ENCODE results near the gene RPL13A.
"Not testable (repeated sequence)": the region's sequence is repeated elsewhere in the genome, so short reads cannot be mapped to it uniquely, and the experiment has no call there.

RPL13A gene

GRCh38 chr19:49444100-49444700, 43.2 kb upstream of the RPL13A start:
- not testable (repeated sequence) for H3K27ac ChIP-seq (ENCODE audit: low read depth, low read length); H3K4me1 ChIP-seq (ENCODE audit: control insufficient read depth in 1 of 2, insufficient read depth in 2 of 2, low read length in 2 of 2)
- H3K4me3 ChIP-seq (ENCODE audit: low read depth in 1 of 2, low read length in 2 of 2): peak overlapping the region in 1 of 2 donors; percentile 84

GRCh38 chr19:49445997-49446396, 41.4 kb upstream of the RPL13A start:
- H3K36me3 ChIP-seq (ENCODE audit: control insufficient read depth in 1 of 2, insufficient read depth in 2 of 2, low read length in 2 of 2): peaks cover 0 to 18% of the 10 kb centered on the region in 2 donors
- H3K9ac ChIP-seq (ENCODE audit: low read depth in 1 of 2, low read length in 2 of 2): no peak overlapping the region
- H3K4me3 ChIP-seq (ENCODE audit: low read depth in 1 of 2, low read length in 2 of 2): no peak overlapping the region
- H3K9me3 ChIP-seq (ENCODE audit: control insufficient read depth in 1 of 2, low read length in 2 of 2): no peaks in the 10 kb centered on the region
- no peak overlapping the region for H3K27ac ChIP-seq (ENCODE audit: low read depth, low read length)
- peaks cover 9 to 11% of the 10 kb centered on the region in 2 donors for H3K4me1 ChIP-seq (ENCODE audit: control insufficient read depth in 1 of 2, insufficient read depth in 2 of 2, low read length in 2 of 2)
- peaks cover 1 to 11% of the 10 kb centered on the region in 2 donors for H3K27me3 ChIP-seq (ENCODE audit: control insufficient read depth in 1 of 2, insufficient read depth in 2 of 2, low read length in 2 of 2)

More at GRCh38 chr19:49444100-49444700, 43.2 kb upstream of the RPL13A start:
- H3K9ac ChIP-seq (ENCODE audit: low read depth in 1 of 2, low read length in 2 of 2); H3K9me3 ChIP-seq (ENCODE audit: control insufficient read depth in 1 of 2, low read length in 2 of 2): not testable (repeated sequence)
- peaks cover 19 to 29% of the 10 kb centered on the region in 2 donors for H3K27me3 ChIP-seq (ENCODE audit: control insufficient read depth in 1 of 2, insufficient read depth in 2 of 2, low read length in 2 of 2)
- peaks cover 0 to 11% of the 10 kb centered on the region in 2 donors for H3K36me3 ChIP-seq (ENCODE audit: control insufficient read depth in 1 of 2, insufficient read depth in 2 of 2, low read length in 2 of 2)

- Histone ChIP-seq H3K9ac (ENCODE audit: low read depth in 1 of 2, low read length in 2 of 2) (no peak overlapping the region), H3K4me3 (ENCODE audit: low read depth in 1 of 2, low read length in 2 of 2) (no peak overlapping the region), H3K36me3 (ENCODE audit: control insufficient read depth in 1 of 2, insufficient read depth in 2 of 2, low read length in 2 of 2) (peaks cover 0 to 18% of the 10 kb centered on the region in 2 donors), H3K9me3 (ENCODE audit: control insufficient read depth in 1 of 2, low read length in 2 of 2) (no peaks in the 10 kb centered on the region), H3K27ac (ENCODE audit: low read depth, low read length) (no peak overlapping the region), H3K27me3 (ENCODE audit: control insufficient read depth in 1 of 2, insufficient read depth in 2 of 2, low read length in 2 of 2) (no peaks in the 10 kb centered on the region), H3K4me1 (ENCODE audit: control insufficient read depth in 1 of 2, insufficient read depth in 2 of 2, low read length in 2 of 2) (peaks cover 5 to 9% of the 10 kb centered on the region in 2 donors)
Measured at GRCh38 chr19:49447485-49448431, 39.6 kb upstream of the RPL13A start.

- no peak overlapping the region for H3K27ac ChIP-seq (ENCODE audit: low read depth, low read length)
Measured at GRCh38 chr19:49448432-49448786, 39.0 kb upstream of the RPL13A start.

GRCh38 chr19:49450405-49450804, 37.0 kb upstream of the RPL13A start:
- H3K9me3 ChIP-seq (ENCODE audit: control insufficient read depth in 1 of 2, low read length in 2 of 2): no peaks in the 10 kb centered on the region
- peaks cover 13 to 15% of the 10 kb centered on the region in 2 donors for H3K4me1 ChIP-seq (ENCODE audit: control insufficient read depth in 1 of 2, insufficient read depth in 2 of 2, low read length in 2 of 2)
- peak overlapping the region; percentile 42 to 96 for H3K4me3 ChIP-seq (ENCODE audit: low read depth in 1 of 2, low read length in 2 of 2)
- peaks cover 0 to 18% of the 10 kb centered on the region in 2 donors for H3K36me3 ChIP-seq (ENCODE audit: control insufficient read depth in 1 of 2, insufficient read depth in 2 of 2, low read length in 2 of 2)
- H3K9ac ChIP-seq (ENCODE audit: low read depth in 1 of 2, low read length in 2 of 2): peak overlapping the region; percentile 32 to 93
- H3K27me3 ChIP-seq (ENCODE audit: control insufficient read depth in 1 of 2, insufficient read depth in 2 of 2, low read length in 2 of 2): no peaks in the 10 kb centered on the region
- no peak overlapping the region for H3K27ac ChIP-seq (ENCODE audit: low read depth, low read length)

More at GRCh38 chr19:49448432-49448786, 39.0 kb upstream of the RPL13A start:
- H3K27me3 ChIP-seq (ENCODE audit: control insufficient read depth in 1 of 2, insufficient read depth in 2 of 2, low read length in 2 of 2): no peaks in the 10 kb centered on the region
- H3K9ac ChIP-seq (ENCODE audit: low read depth in 1 of 2, low read length in 2 of 2): no peak overlapping the region
- H3K4me1 ChIP-seq (ENCODE audit: control insufficient read depth in 1 of 2, insufficient read depth in 2 of 2, low read length in 2 of 2): peaks cover 5 to 9% of the 10 kb centered on the region in 2 donors
- H3K4me3 ChIP-seq (ENCODE audit: low read depth in 1 of 2, low read length in 2 of 2): no peak overlapping the region
- H3K36me3 ChIP-seq (ENCODE audit: control insufficient read depth in 1 of 2, insufficient read depth in 2 of 2, low read length in 2 of 2): peaks cover 0 to 18% of the 10 kb centered on the region in 2 donors
- no peaks in the 10 kb centered on the region for H3K9me3 ChIP-seq (ENCODE audit: control insufficient read depth in 1 of 2, low read length in 2 of 2)

- peak within 1 kb of the TSS; percentile 93 for H3K27ac ChIP-seq (ENCODE audit: low read depth, low read length)
- no peaks in the 10 kb centered on the region for H3K27me3 ChIP-seq (ENCODE audit: control insufficient read depth in 1 of 2, insufficient read depth in 2 of 2, low read length in 2 of 2)
- no peaks in the 10 kb centered on the region for H3K9me3 ChIP-seq (ENCODE audit: control insufficient read depth in 1 of 2, low read length in 2 of 2)
- H3K4me3 ChIP-seq (ENCODE audit: low read depth in 1 of 2, low read length in 2 of 2): peak within 1 kb of the TSS; percentile 96 to 99
- peaks cover 0 to 18% of the 10 kb centered on the region in 2 donors for H3K36me3 ChIP-seq (ENCODE audit: control insufficient read depth in 1 of 2, insufficient read depth in 2 of 2, low read length in 2 of 2)
- H3K9ac ChIP-seq (ENCODE audit: low read depth in 1 of 2, low read length in 2 of 2): peak within 1 kb of the TSS; percentile 81 to 93
- H3K4me1 ChIP-seq (ENCODE audit: control insufficient read depth in 1 of 2, insufficient read depth in 2 of 2, low read length in 2 of 2): peaks cover 13 to 15% of the 10 kb centered on the region in 2 donors
Measured at GRCh38 chr19:49451430-49452181, 35.8 kb upstream of the RPL13A start, which contains the start of gene PIH1D1. Gene PIH1D1 (minus strand): TSS chr19:49451814. CDS start chr19:49451574, 240 bp downstream.

- peak within 1 kb of the TSS; percentile 74 to 91 for H3K9ac ChIP-seq (ENCODE audit: low read depth in 1 of 2, low read length in 2 of 2)
- peaks cover 0 to 16% of the 10 kb centered on the region in 2 donors for H3K36me3 ChIP-seq (ENCODE audit: control insufficient read depth in 1 of 2, insufficient read depth in 2 of 2, low read length in 2 of 2)
- H3K4me1 ChIP-seq (ENCODE audit: control insufficient read depth in 1 of 2, insufficient read depth in 2 of 2, low read length in 2 of 2): peaks cover 13 to 16% of the 10 kb centered on the region in 2 donors
- no peaks in the 10 kb centered on the region for H3K9me3 ChIP-seq (ENCODE audit: control insufficient read depth in 1 of 2, low read length in 2 of 2)
- H3K27ac ChIP-seq (ENCODE audit: low read depth, low read length): peak within 1 kb of the TSS; percentile 93
- no peaks in the 10 kb centered on the region for H3K27me3 ChIP-seq (ENCODE audit: control insufficient read depth in 1 of 2, insufficient read depth in 2 of 2, low read length in 2 of 2)
- peak within 1 kb of the TSS; percentile 80 to 88 for H3K4me3 ChIP-seq (ENCODE audit: low read depth in 1 of 2, low read length in 2 of 2)
Measured at GRCh38 chr19:49453013-49453756, 34.2 kb upstream of the RPL13A start, which contains the start of gene ALDH16A1. Gene ALDH16A1 (plus strand): TSS chr19:49453225. CDS start chr19:49453332, 107 bp downstream.

GRCh38 chr19:49453757-49454240, 33.6 kb upstream of the RPL13A start:
- Histone ChIP-seq H3K27ac (ENCODE audit: low read depth, low read length) (peak overlapping the region; percentile 93), H3K9ac (ENCODE audit: low read depth in 1 of 2, low read length in 2 of 2) (peak overlapping the region; percentile 74 to 91), H3K9me3 (ENCODE audit: control insufficient read depth in 1 of 2, low read length in 2 of 2) (no peaks in the 10 kb centered on the region), H3K36me3 (ENCODE audit: control insufficient read depth in 1 of 2, insufficient read depth in 2 of 2, low read length in 2 of 2) (peaks cover 0 to 10% of the 10 kb centered on the region in 2 donors), H3K4me3 (ENCODE audit: low read depth in 1 of 2, low read length in 2 of 2) (peak overlapping the region; percentile 80 to 88), H3K4me1 (ENCODE audit: control insufficient read depth in 1 of 2, insufficient read depth in 2 of 2, low read length in 2 of 2) (peaks cover 13 to 21% of the 10 kb centered on the region in 2 donors), H3K27me3 (ENCODE audit: control insufficient read depth in 1 of 2, insufficient read depth in 2 of 2, low read length in 2 of 2) (no peaks in the 10 kb centered on the region)

- Histone ChIP-seq H3K27me3 (ENCODE audit: control insufficient read depth in 1 of 2, insufficient read depth in 2 of 2, low read length in 2 of 2) (no peaks in the 10 kb centered on the region), H3K9ac (ENCODE audit: low read depth in 1 of 2, low read length in 2 of 2) (no peak overlapping the region), H3K4me1 (ENCODE audit: control insufficient read depth in 1 of 2, insufficient read depth in 2 of 2, low read length in 2 of 2) (peaks cover 8 to 14% of the 10 kb centered on the region in 2 donors), H3K27ac (ENCODE audit: low read depth, low read length) (no peak overlapping the region), H3K4me3 (ENCODE audit: low read depth in 1 of 2, low read length in 2 of 2) (no peak overlapping the region), H3K9me3 (ENCODE audit: control insufficient read depth in 1 of 2, low read length in 2 of 2) (no peaks in the 10 kb centered on the region), H3K36me3 (ENCODE audit: control insufficient read depth in 1 of 2, insufficient read depth in 2 of 2, low read length in 2 of 2) (peaks cover 3 to 8% of the 10 kb centered on the region in 2 donors)
Measured at GRCh38 chr19:49455773-49456172, 31.6 kb upstream of the RPL13A start.
